Activated T-cell treated with anti-CD3 and anti-CD28 coated beads for 4 hours (primary cell): ENCODE measurements around the gene COG4.
"Not testable (repeated sequence)": the region's sequence is repeated elsewhere in the genome, so short reads cannot be mapped to it uniquely, and the experiment has no call there.

Experiments used
- DNase-seq: peaks from one replicate; pipeline ENCODE4 v3.0.0-alpha.2; 2020

COG4 gene

GRCh38 chr16:70523076-70523742, at the start of gene COG4:
Gene COG4, minus strand, starts transcription at chr16:70523554. Its CDS starts 11 bp downstream, at chr16:70523543.
- DNase-seq: peak; percentile 87

- DNase-seq: no peak
Observed at GRCh38 chr16:70572926-70573270, 49.5 kb upstream of the COG4 start.

- no peak for DNase-seq
Observed at GRCh38 chr16:70572050-70572925, 48.9 kb upstream of the COG4 start.

DNA sequence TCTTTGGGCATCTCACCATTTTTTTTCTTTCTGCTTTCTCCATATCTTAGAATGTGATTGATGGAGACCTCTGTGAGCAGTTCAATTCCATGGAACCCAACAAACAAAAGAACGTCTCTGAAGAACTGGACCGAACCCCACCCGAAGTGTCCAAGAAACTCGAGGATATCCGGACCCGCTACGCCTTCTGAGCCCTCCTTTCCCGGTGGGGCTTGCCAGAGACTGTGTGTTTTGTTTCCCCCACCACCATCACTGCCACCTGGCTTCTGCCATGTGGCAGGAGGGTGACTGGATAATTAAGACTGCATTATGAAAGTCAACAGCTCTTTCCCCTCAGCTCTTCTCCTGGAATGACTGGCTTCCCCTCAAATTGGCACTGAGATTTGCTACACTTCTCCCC, 48.3 kb upstream of the COG4 start:
- DNase-seq: no peak

DNA sequence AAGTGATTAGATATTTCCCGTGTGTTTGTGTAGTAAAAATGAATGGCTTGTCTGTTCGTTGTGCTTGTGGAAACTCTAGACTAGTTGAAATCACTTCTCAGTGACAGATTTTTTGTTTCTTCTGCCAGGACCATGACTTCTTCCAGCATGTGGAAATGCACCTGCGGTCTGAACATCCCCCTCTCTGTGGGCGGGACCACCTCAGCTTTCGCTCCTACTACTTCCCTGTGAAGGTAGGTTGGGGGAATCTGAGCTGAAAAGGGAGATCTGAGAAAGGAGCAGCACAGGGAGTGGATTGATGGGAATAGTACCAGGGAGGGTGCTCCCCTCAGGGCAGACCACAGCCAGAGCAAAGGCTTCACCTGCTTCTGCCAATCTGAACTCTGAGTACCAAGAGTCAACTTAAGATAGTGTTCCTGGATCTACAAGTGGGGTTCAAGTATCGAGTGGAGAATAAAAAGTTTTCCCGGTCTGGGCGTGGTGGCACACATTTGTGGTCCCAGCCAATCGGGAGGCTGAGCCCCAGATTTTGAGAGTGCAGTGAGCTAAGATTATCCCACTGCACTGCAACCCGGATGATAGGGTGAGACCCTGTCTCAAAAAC, 47.7 kb upstream of the COG4 start:
- no peak for DNase-seq

DNA sequence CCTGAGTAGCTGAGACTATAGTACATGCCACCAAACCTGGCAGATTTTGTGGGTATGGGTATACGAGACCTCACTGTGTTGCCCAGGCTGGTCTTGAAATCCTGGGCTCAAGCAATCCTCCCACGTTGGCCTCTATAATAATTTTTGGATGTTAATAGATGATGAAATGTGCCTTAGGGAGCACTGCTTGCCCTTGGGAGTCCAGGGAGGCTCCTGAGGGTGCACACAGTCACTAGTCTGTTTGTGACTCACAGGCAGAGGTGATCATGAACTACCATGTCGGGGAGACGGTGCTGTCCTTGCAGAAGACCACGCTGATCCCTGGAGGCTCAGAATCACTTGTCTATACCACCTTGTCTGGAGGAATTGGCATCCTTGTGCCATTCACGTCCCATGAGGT, 46.4 kb upstream of the COG4 start:
- DNase-seq: no peak

DNA sequence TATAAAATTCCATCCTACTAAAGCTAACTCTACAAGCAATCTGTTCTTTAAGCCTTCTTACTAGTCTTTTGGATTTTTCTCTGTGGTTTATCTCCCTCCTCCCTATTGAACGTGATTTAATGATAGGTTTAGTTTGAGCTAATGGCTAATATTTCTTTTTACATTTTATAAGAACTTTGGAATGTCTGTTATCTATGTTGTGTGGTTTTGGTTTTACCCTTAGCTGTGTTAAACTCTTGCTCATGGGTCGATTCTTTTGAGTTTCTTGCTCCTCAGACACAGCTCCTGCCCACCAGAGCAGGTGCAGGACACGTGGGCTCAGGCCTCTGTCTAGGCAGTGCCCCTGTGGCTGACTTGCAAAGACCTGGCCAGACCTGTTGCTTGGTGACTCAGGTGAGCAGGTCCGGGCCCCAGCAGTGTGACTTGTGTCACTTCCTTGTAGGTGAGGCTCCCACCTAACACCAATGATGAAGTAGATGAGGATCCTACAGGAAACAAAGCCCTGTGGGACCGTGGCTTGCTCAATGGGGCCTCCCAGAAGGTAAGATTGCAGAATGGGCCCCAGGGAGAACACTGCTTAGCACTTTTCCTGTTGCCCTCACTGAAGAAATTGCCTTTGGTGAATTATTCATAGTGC, 45.4 kb upstream of the COG4 start:
- DNase-seq: no peak

- no peak for DNase-seq
Observed at GRCh38 chr16:70565053-70565452, 41.7 kb upstream of the COG4 start.

DNA sequence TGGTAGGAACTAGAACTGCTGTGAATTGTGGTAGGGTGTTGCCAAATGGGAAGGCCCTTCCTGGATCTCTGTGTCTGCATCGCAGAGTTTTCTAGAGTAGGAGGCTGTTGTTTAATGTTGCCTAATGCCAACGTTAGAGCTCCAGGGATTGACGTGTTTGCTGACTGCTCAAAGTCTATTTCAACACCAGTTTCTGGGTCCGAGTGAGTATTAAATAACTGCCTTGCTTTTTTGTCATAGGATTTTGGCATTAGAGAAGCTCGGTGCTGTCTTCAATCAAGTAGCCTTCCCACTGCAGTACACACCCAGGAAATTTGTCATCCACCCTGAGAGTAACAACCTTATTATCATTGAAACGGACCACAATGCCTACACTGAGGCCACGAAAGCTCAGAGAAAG, 40.3 kb upstream of the COG4 start:
- no peak for DNase-seq

- no peak for DNase-seq
Observed at GRCh38 chr16:70561623-70562022, 38.3 kb upstream of the COG4 start.

DNA sequence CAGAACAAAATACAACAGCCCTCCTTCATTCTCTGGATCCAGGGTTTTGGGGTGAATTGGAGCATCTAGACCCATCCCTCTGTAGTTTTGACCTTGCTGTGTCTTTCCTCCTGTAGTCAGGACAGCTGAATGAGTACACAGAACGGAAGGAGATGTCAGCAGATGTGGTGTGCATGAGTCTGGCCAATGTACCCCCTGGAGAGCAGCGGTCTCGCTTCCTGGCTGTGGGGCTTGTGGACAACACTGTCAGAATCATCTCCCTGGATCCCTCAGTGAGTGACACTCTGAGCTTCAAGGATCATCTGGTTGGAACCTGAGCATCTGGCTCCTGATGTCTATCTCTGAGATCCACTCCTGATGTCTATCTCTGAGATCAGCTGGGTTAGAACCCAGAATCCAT, 32.7 kb upstream of the COG4 start:
- no peak for DNase-seq

- DNase-seq: no peak
Observed at GRCh38 chr16:70553645-70554044, 30.3 kb upstream of the COG4 start.

GRCh38 chr16:70552675-70553074, 29.3 kb upstream of the COG4 start:
- DNase-seq: no peak

GRCh38 chr16:70551788-70552187, 28.4 kb upstream of the COG4 start:
- no peak for DNase-seq

- no peak for DNase-seq
Observed at GRCh38 chr16:70550082-70550481, 26.7 kb upstream of the COG4 start.

- DNase-seq: no peak
Observed at GRCh38 chr16:70548936-70549335, 25.6 kb upstream of the COG4 start.

GRCh38 chr16:70544548-70544947, 21.2 kb upstream of the COG4 start:
- DNase-seq: no peak

DNA sequence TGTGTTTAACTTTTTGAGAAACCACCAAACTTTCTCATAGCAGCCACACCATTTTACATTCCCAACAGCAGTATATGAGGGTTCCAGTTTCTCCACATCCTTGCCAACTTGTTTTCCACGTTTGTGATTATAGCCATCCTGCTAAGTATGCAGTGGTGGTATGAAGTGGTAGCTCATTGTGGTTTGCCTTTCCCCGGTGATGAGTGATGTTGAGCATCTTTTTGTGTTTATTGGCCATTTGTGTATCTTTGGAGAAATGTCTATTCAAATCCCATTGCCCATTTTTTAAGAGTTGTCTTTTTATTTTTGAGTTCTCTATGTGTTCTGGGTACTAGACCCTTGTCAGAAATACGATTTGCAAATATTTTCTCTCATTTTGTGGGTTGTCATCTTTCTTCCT, 17.6 kb upstream of the COG4 start:
- no peak for DNase-seq

DNA sequence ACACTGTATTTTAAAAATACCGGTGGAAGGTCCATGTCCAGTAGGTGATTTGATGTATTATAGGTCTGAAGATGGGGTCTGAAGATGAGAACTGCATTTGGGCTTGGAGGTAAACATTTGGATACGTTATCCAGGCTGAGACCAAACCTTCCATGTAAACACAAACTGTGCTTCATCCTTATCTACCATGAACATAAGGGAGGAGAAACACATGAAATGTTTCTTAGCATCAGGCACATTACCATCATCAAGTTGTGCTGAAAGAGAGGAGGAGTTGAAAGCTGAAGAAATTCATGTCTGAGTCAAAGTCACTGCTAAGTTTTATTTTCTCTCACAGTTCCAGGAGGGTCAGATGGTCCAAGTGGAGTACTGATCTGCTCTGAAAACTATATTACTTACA, 11.6 kb upstream of the COG4 start:
- DNase-seq: no peak

GRCh38 chr16:70529954-70530353, 6.6 kb upstream of the COG4 start:
- DNase-seq: not testable (repeated sequence)

GRCh38 chr16:70529051-70529777, 5.9 kb upstream of the COG4 start:
- no peak for DNase-seq

DNA sequence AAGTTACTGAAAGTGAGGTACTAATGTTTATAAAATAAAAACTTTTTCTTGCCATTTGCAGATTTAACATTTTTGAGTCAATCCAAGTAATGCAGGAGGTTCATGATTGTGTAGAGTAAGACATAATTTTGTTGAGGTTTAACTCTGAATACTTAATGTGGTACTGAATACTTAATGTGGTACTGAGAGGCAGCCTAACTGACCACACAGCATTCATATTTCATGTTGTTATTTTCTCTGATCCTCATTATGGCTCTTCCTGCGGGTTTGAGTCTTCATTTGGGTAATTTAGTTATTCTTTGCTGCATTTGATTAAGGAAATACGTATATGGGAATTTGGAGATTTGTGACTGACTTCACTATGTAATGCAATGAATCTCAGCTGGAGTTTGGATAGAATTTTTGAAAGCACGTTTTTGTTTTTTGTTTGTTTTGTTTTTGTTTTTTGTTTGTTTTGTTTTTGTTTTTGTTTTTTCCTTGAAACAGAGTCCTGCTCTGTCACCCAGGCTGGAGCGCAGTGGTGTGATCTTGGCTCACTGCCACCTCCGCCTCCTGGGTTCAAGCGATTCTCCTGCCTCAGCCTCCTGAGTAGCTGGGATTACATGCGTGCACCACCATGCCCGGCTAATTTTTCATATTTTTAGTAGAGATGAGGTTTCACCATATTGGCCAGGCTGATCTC, 4.1 kb upstream of the COG4 start:
- no peak for DNase-seq
